NCI-H1694 treated with DMSO at 0.1 percent for 48 hours (cell line): ENCODE data around the gene SMDT1.
"Not testable (repeated sequence)": the region's sequence is repeated elsewhere in the genome, so short reads cannot be mapped to it uniquely, and the experiment has no call there.

Experiments used
- DNase-seq: peaks from one replicate; lab custom pipeline; 2025; lab: John Stamatoyannopoulos, UW

The SMDT1 gene

GRCh38 chr22:42070517-42071422, 8.7 kb upstream of the SMDT1 start, which contains the start of gene NAGA:
NAGA (minus strand) TSS chr22:42070812; CDS start chr22:42070297, 515 bp downstream.
- DNase-seq: peak; percentile 92

DNA sequence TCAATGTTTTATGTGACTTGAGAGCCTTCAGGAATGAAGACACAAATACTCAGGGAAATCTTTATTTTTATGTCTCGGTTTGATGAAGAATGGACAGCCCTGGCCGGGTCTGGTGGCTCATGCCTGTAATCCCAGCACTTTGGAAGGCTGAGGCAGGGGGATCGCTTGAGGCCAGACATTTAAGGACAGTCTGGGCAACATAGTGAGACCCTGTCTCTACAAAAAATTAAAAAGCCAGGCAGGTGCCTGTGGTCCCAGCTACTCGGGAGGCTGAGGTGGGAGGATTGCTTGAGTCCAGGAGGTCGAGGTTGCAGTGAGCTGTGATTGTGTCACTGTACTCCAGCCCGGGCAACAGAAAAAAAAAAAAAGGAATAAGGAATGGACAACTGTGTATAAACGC, 8.0 kb upstream of the SMDT1 start:
- DNase-seq: not testable (repeated sequence)

DNA sequence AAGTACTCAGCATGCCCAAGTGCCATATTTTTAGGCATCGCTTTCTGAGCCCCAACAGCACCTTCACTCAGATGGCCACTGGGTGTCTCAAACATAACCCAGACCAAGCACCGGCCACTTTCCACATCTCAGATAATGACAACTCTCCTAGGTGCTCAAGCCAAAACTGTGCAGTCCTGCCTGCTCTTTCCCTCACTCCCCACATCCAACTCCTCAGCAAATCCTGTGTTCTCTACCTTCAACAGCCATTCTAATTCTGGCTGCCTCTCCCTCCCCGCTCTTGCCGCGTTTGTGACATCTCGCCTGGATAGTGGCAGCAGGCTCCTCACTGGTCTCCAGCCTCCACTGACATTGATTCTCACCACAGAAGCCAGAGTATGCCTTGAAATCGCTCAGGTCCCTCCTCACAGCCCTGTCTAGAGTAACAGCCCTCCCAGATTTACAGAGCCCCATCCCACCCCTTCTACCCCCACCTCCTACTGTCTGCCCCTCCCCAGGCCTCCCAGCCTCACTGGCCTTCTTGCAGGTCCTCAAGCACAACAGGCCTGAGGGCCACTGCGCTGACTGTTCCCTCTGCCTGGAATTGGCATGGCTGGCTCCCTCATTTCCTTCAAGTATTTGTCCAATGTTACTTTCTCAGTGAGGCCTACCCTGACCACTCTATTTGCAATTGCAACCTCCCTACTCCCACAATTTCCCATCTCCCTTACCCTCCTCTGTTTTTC, 6.7 kb upstream of the SMDT1 start:
- no peak for DNase-seq

GRCh38 chr22:42073621-42074041, 5.9 kb upstream of the SMDT1 start:
- DNase-seq: no peak

DNA sequence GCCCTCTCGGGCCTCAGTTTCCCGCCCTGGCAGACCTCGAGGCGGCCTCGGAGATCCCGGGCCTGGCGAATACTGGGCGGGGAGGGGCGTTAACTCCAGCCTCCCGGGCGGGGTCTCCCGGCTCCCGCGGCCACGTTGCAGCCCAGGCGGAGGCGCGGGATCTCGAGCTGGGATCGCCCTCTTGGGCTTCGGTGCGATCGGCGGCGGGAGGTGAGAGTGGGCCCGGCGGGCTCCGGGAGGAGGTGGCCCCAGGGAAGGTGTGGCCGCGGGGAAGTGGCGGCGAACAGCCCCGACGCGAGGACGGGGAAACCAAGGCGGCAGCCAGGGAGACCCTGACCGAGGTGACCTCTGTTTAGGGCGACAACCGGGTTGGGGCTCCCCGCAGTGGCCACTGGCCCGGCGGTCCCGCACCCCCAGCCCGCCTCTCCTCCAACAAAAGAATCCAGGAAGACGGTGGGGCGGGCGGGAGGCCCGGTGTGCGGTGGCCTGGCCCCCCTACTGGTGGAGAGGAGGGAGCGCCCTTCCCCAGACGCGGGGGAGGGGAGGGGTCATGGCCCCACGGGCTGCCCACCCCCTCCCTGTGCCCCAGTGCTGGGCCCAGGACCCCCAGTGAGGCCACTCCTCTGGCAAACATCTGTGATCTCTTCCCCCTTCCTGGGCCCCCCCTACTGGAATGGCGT, 5.2 kb upstream of the SMDT1 start, which contains the start of gene PHETA2:
PHETA2 (plus strand) TSS at position 117 of the 680 bp plus-strand sequence. CDS start 3,046 bp downstream, outside the sequence.
- no peak for DNase-seq

DNA sequence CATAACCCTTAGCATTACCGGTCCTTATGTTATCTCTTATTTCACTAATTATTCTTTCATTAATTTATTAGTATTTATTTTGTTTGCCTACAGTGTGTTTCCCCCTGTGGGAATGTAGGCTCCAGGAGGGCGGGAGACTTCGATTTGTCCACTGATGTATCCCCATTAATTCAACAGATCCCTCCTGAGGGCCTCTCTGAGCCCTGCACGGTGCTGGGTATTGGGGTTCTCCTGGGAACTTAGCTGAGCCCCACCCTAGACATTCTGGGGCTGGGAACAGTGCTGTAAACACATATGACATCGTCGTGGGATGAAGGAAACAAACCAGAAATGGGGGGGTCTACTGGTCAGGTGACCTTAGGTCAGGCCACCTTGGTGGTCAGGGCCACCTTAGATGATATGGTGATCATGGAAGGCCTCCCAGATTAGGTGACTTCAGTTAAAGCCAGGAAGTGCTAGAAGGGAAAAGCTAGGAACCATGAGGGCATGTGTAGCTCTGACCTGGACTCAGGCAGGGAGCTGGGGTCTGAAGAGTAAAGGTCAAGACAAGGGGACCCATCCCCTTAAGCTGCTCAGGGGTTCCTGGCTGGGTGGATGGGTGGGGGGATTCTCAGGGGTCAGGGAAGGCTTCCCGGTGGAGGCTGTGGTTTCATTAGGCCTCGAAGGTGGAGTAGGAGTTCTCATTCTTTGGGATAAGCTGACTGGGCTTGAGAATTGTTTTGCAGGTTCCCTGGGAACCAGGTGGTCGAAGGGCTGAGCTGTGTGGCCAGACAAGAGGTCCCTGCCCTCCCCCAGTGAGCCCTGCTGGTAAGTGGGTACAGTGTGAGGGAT, 4.4 kb upstream of the SMDT1 start:
- no peak for DNase-seq

- DNase-seq: no peak
Observed at GRCh38 chr22:42076764-42077485, 2.6 kb upstream of the SMDT1 start.

DNA sequence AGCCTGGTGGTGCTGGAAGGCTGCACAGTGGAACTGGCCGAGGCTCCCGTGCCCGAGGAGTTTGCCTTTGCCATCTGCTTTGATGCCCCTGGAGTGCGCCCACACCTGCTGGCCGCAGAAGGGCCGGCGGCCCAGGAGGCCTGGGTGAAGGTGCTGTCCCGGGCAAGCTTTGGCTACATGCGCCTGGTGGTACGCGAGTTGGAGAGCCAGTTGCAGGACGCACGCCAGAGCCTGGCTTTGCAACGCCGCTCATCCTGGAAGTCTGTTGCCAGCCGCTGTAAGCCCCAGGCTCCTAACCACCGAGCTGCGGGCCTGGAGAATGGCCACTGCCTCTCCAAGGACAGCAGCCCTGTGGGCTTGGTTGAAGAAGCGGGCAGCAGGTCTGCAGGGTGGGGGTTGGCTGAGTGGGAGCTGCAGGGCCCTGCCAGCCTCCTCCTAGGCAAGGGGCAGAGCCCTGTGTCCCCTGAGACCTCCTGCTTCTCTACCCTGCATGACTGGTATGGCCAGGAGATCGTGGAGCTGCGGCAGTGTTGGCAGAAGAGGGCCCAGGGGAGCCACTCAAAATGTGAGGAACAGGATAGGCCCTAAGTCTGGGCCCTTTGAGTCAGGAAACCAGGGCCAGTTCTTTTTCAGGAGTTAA, 1.9 kb upstream of the SMDT1 start:
- DNase-seq: no peak

GRCh38 chr22:42078469-42079318, 806 bp upstream of the SMDT1 start:
- DNase-seq: no peak

- no peak for DNase-seq
Observed at GRCh38 chr22:42080287-42080686, 787 bp downstream of the SMDT1 start.

DNA sequence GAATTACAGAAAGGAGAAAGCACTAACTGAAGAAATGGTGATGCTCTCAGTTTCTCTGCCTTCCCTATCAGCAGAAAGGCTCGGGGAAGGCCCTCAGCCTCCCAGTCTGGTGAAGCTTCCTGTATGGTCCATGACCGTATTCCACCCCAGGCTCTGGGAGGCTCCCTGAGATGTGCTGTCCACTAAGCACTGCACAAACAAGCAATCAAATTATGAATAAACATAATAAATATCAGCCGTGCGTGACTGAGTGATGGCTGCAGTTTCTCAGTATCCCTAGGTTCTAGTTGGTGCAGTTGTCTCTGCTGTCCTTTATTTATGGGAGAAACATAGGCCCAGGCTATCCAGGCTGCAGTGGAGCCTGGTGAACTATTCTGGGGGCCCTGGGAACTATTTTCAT, 3.6 kb downstream of the SMDT1 start:
- no peak for DNase-seq

DNA sequence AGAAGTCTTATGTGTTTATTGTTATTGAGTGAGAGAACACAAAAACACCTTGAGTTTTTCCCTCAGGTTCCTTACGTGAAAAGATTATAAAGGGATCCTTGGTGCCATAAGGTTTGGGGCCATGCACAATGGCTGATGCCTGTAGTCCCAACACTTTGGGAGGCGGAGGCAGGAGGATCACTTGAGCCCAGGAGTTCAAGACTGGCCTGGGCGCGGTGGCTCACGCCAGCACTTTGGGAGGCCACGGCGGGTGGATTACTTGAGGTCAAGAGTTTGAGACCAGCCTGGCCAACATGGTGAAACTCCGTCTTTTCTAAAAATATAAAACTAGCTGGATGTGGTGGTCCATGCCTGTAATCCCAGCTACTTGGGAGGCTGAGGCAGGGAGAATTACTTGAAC, 5.4 kb downstream of the SMDT1 start:
- no peak for DNase-seq

DNA sequence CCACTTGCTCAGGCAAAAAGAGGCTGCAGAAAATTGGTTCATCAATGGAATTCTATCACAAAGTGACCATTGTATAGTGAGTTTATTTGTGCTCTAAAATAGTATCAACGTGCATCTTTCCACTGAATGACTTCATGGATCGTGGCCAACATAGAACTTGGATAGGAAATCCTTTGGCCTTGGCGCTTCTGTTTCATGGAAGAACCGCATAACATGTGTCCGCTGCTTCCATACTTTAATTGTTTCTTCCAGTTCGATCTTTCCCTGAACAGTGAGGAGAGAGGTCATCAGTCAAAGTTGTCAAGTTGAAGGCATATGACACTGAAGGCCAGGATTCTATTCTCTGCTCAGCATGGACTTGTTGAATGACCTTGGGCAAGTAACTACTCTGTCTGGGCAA, 6.6 kb downstream of the SMDT1 start:
- DNase-seq: no peak

DNA sequence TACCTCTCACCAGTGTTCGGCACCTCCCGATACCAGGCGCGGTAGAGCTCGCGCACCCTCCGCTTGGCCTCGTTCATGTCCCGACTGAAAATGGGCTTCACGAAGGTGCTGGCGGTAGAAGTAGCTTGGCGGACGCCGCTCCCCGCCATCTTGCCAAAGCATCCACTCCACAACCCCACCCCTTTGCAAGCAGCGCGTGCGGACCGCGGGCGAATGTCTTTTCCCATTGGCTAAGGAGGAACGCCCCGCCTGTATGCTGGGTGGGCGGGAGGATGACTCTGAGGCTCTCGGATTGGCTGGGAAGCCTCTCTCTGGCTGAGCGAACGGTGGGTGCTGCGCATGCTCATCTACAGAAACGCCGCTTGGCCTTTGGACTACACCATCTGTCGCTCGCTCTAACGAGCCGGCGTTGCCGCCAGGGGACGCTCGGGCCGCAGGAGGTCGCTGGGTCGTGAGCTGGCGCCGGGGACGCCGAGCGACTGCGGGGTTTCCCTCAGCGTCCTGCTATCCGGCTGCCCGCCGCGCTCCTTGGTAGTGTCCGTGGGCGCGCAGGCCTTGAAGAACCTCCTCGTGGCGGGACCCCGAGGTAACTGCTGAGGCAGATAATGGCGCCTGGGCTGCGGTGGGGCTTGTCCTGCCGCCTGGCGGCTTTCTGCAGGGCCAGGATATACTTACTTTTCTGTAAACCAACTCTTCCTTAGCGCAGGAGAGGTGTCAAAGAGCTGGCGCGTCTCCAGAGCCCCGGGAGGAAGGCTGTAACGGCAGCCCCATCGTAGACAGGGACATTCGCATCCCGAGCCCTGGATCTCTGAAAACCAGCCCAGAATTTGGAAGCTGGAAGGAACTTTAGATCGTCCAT, 11.3 kb downstream of the SMDT1 start, which contains the start of gene NDUFA6:
NDUFA6 (minus strand) TSS at position 177 of the 859 bp plus-strand sequence; CDS start at position 149, 28 bp downstream.
- peak; percentile 99 for DNase-seq

DNA sequence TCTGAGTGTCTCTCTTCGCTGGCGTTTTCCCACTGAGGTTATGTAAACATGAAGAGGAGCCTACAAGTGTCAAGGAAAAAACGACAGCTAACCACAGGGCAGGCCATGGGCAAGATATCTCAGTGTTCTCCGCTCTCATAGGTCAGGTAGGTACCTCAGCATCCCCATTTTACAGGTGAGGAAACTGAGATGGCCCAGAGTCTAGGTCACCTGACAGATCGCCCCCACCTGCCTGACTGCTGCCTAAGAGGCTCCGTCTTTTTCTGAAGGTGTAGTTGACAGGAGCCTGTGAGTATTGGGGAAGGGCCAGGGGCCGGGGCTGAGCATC, 11.9 kb downstream of the SMDT1 start:
- no peak for DNase-seq

- no peak for DNase-seq
Observed at GRCh38 chr22:42101199-42101598, 21.7 kb downstream of the SMDT1 start.

- not testable (repeated sequence) for DNase-seq
Observed at GRCh38 chr22:42104332-42104860, 24.9 kb downstream of the SMDT1 start.

GRCh38 chr22:42108848-42109247, 29.3 kb downstream of the SMDT1 start:
- DNase-seq: no peak
